ENCODE data around the gene PPP6R1.

Gene PPP6R1

GRCh38 chr19:55248166-55248675, 10.6 kb downstream of the PPP6R1 start:
- TF ChIP-seq ZNF274 (IDR thresholded peaks at IDR 0.05; ENCODE audit: low read depth, low read length), result no peak
- H3K4me3 ChIP-seq (ENCODE audit: low read length), result no peak overlapping the region

GRCh38 chr19:55247621-55248099, 11.2 kb downstream of the PPP6R1 start:
- no peak overlapping the region for H3K4me3 ChIP-seq (ENCODE audit: low read length)
- TF ChIP-seq ZNF274 (IDR thresholded peaks at IDR 0.05; ENCODE audit: low read depth, low read length), result no peak

- no peak overlapping the region for H3K4me3 ChIP-seq (ENCODE audit: low read length)
- TF ChIP-seq ZNF274 (IDR thresholded peaks at IDR 0.05; ENCODE audit: low read depth, low read length), result no peak
Observed at GRCh38 chr19:55246462-55247451, 12.1 kb downstream of the PPP6R1 start.

- TF ChIP-seq ZNF274 (IDR thresholded peaks at IDR 0.05; ENCODE audit: low read depth, low read length), result no peak
- H3K4me3 ChIP-seq (ENCODE audit: low read length), result no peak overlapping the region
Observed at GRCh38 chr19:55245236-55245904, 13.4 kb downstream of the PPP6R1 start.

GRCh38 chr19:55244004-55244680, 14.7 kb downstream of the PPP6R1 start:
- no peak overlapping the region for H3K4me3 ChIP-seq (ENCODE audit: low read length)
- no peak for TF ChIP-seq ZNF274 (IDR thresholded peaks at IDR 0.05; ENCODE audit: low read depth, low read length)

- H3K4me3 ChIP-seq (ENCODE audit: low read length), result no peak overlapping the region
- no peak for TF ChIP-seq ZNF274 (IDR thresholded peaks at IDR 0.05; ENCODE audit: low read depth, low read length)
Observed at GRCh38 chr19:55242517-55242916, 16.3 kb downstream of the PPP6R1 start.

GRCh38 chr19:55241935-55242464, 16.8 kb downstream of the PPP6R1 start:
- H3K4me3 ChIP-seq (ENCODE audit: low read length), result no peak overlapping the region
- no peak for TF ChIP-seq ZNF274 (IDR thresholded peaks at IDR 0.05; ENCODE audit: low read depth, low read length)

GRCh38 chr19:55241143-55241934, 17.5 kb downstream of the PPP6R1 start:
- TF ChIP-seq ZNF274 (IDR thresholded peaks at IDR 0.05; ENCODE audit: low read depth, low read length), result no peak
- no peak overlapping the region for H3K4me3 ChIP-seq (ENCODE audit: low read length)

- H3K4me3 ChIP-seq (ENCODE audit: low read length), result no peak overlapping the region
- no peak for TF ChIP-seq ZNF274 (IDR thresholded peaks at IDR 0.05; ENCODE audit: low read depth, low read length)
Observed at GRCh38 chr19:55240713-55241020, 18.1 kb downstream of the PPP6R1 start.

GRCh38 chr19:55239004-55239403, 19.8 kb downstream of the PPP6R1 start:
- no peak overlapping the region for H3K4me3 ChIP-seq (ENCODE audit: low read length)
- no peak for TF ChIP-seq ZNF274 (IDR thresholded peaks at IDR 0.05; ENCODE audit: low read depth, low read length)

- no peak overlapping the region for H3K4me3 ChIP-seq (ENCODE audit: low read length)
- TF ChIP-seq ZNF274 (IDR thresholded peaks at IDR 0.05; ENCODE audit: low read depth, low read length), result no peak
Observed at GRCh38 chr19:55238030-55238429, 20.8 kb downstream of the PPP6R1 start.

- no peak for TF ChIP-seq ZNF274 (IDR thresholded peaks at IDR 0.05; ENCODE audit: low read depth, low read length)
- H3K4me3 ChIP-seq (ENCODE audit: low read length), result no peak overlapping the region
Observed at GRCh38 chr19:55232986-55233385, 25.8 kb downstream of the PPP6R1 start.

GRCh38 chr19:55232286-55232602, 26.6 kb downstream of the PPP6R1 start:
- TF ChIP-seq ZNF274 (IDR thresholded peaks at IDR 0.05; ENCODE audit: low read depth, low read length), result no peak
- no peak overlapping the region for H3K4me3 ChIP-seq (ENCODE audit: low read length)

Measured in GM08714 (cell line).